GM18508 (cell line): Measurements from ENCODE around the gene SP9.
"Not testable (repeated sequence)": the region's sequence is repeated elsewhere in the genome, so short reads cannot be mapped to it uniquely, and the experiment has no call there.

ENCODE experiments used
- ATAC-seq: cut with Tn5 transposase; IDR thresholded peaks from one replicate; pipeline ENCODE4 v1.9.1; 2021; ENCODE audit warnings: moderate number of reproducible peaks; ENCODE audit not compliant: insufficient read depth, unreplicated experiment

SP9 gene

GRCh38 chr2:174343623-174344455 lies 9.1 kb downstream of the SP9 start:
- no peak for ATAC-seq

GRCh38 chr2:174344716-174345461 lies 10.1 kb downstream of the SP9 start:
- ATAC-seq, result no peak

DNA sequence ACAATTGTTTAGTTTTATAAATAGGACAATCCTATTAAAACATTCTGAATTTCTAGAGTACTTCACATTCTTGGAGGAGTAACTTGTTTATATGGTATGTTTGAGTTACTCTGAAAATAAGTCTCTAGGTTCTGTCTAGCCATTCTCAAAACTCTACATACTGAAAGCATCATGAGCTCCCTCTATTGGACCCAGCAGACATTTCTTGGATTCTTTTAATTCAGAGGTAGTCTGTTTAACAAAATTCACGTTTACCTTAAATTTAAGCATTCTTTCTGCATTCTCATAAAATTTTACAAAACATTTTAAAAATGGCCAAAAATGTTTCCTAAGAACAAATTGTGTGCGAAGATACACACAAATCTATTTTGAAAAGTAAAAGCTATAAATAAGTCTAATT lies 15.3 kb downstream of the SP9 start:
- no peak for ATAC-seq

DNA sequence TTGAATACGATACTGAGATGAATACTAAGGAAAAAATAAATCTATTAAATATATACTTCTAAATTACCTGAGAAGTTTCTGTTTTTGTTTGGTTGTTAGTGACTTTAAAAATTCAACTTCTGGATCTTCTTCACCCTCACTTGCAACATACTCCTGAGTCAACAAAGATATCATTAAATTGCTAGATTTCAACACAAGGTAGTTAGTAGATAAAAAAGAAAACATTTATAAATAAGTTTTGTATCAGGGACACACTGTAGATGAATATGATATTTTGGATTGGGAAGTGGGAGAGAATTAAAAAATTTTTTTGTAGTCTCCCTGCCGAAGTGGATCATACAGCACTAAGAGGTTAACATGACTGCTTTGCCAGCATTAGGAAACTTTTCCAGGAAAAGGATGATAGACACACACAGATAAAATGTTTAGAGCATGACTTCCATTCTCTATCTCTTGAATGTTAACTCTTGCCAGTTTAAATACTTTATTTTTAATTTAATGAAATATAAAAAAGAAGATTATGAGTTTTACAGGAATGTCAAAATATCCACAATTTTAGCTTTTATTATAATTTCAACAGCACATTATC lies 15.9 kb downstream of the SP9 start:
- no peak for ATAC-seq

- no peak for ATAC-seq
Measured at GRCh38 chr2:174353004-174353403, 18.2 kb downstream of the SP9 start.

DNA sequence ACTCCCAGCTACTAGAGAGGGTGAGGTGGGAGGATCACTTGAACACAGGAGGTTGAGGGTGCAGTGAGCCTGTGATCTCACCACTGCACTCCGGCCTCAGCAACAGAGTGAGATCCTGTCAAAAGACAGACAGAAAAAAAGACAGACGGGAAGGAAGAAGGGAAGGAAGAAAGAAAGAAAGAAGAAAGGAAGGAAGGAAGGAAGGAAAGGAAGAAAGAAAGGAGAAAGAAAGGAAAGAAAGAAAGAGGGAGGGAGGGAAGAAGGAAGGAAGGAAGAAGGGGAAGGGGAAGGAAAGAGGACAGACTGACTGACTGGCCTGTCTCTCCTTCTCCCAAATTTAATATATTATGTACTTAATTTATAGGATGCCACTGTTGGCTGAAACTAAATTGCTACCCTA lies 21.6 kb downstream of the SP9 start:
- ATAC-seq, result no peak

GRCh38 chr2:174359663-174360062 lies 24.9 kb downstream of the SP9 start:
- ATAC-seq, result not testable (repeated sequence)

DNA sequence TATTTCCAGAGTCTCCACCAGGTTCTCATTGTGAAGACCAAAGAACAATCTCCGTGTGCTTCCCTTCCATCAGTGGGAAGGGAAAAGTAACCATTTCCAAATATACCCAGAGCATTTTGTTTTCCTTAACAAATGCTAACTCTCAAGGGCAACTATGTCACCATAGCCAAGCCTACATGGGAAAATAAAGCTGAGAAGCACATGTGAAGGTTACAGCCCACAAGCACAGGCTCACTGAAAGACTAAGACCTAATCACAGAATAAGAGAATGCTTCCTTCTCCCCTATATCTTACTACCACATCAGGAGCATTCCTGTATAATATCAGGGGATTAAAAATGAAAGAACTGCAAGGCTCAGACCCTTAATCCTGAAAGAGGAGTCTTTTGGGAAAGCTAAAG lies 28.2 kb downstream of the SP9 start:
- no peak for ATAC-seq

DNA sequence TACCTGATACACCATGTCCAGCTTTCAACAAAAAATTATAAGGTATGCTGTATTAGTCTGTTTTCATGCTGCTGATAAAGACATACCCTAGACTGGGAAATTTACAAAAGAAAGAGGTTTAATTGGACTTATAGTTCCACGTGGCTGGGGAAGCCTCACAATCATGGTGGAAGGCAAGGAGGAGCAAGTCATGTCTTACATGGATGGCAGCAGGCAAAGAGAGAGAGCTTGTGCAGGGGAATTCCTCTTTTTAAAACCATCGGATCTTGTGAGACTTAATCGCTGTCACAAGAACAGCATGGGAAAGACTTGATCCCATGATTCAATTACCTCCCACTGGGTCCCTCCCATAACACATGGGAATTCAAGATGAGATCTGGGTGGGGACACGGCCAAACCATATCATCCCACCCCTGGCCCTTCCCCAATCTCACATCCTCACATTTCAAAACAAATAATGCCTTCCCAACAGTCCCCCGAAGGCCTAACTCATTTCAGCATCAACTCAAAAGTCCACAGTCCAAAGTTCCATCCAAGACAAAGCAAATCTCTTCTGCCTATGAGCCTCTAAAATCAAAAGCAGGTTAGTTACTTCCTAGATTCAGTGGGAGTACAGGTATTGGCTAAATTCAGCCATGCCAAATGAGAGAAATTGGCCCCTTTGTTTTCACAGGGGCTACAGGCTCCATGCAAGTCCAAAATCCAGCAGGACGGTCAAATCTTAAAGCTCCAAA lies 28.9 kb downstream of the SP9 start:
- not testable (repeated sequence) for ATAC-seq

GRCh38 chr2:174364628-174365027 lies 29.9 kb downstream of the SP9 start:
- ATAC-seq, result no peak

DNA sequence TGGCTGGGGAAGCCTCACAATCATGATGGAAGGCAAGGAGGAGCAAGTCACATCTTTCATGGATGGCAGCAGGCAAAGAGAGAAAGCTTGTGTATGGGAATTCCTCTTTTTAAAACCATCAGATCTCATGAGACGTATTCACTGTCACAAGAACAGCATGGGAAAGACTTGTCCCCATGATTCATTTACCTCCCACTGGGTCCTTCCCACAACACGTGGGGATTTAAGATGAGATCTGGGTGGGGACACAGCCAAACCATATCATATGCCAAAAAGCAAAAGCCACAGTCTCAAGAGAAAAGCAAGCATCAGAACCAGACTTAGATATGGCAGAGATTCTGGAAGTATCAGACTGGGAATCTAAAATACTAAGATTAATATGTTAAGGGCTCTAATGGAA lies 30.8 kb downstream of the SP9 start:
- ATAC-seq, result no peak

DNA sequence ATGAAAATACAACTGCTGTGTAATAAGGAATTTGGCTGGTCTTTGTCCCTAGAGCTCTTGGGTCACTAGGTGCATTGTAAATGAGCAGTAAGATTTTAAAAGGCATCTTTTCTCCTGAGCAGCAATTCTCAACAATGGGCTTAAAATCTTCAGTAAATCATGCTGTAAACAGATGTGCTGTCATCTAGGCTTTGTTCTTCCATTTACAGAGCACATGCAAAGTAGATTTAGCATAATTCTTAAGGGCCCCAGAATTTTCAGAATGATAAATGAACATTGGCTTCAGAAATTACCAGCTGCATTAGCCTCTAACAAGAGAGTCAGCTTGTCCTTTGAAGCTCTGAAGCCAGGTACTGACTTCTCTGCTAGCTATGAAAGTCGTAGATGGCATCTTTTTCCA lies 33.9 kb downstream of the SP9 start:
- ATAC-seq, result no peak

GRCh38 chr2:174376967-174377366 lies 42.2 kb downstream of the SP9 start:
- ATAC-seq, result no peak

DNA sequence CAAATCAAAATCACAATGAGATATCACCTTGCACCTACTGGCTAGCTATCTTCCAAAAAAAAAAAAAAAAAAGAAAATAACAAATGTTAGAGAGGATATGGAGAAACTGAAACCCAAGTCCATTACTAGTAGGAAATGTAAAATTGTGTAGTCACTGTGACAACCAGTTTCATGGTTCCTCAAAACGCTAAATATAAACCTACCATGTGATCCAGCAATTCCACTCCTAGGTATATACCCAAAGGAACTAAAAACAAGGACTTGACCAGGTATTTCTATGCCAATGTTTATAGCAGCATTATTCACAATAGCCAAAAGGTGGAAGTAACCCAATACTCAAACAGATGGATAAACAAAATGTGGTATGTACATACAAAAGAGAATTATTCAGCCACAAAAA lies 49.0 kb downstream of the SP9 start:
- no peak for ATAC-seq

- ATAC-seq, result no peak
Measured at GRCh38 chr2:174385201-174385600, 50.4 kb downstream of the SP9 start.
